Caco-2 (cell line): ENCODE measurements around the gene LRGUK. TPM values are rescaled to one million over a fixed set of nuclear protein-coding genes. Genes with fewer than 3 reads are reported as not detected.

Source experiments
- BruUV-seq: library from RNA; stranded (reverse); fragments of 400-500 nt; replicated peaks from 2 replicates; lab custom pipeline; 2021; lab: Mats Ljungman, UMichigan
- CTCF ChIA-PET: fragments of 300-600 bp; sonication (Branson Sonifier 250); formaldehyde crosslinking; loops from one replicate; lab custom pipeline; 2022; ENCODE audit warnings: antibody characterized with exemption; lab: Charles Lee
- POLR2A ChIA-PET: fragments of 300-600 bp; sonication (Branson Sonifier 250); formaldehyde crosslinking; loops from one replicate; lab custom pipeline; 2022; ENCODE audit warnings: antibody characterized with exemption; lab: Charles Lee
- DNase-seq, 2 experiments: peaks; one replicate each; pipeline versions ENCODE4 v3.0.0 to v3.0.0-alpha.2; 2020 to 2022
- H3K27me3 ChIP-seq: replicated peaks from 2 replicates; pipeline ENCODE4 v1.6.0; 2011; ENCODE audit warnings: low read length; ENCODE audit not compliant: control insufficient read depth, insufficient read depth
- H3K36me3 ChIP-seq: 2 replicates; pipeline ENCODE4 v1.5.1; 2011; ENCODE audit warnings: low read length; ENCODE audit not compliant: control insufficient read depth, insufficient read depth
- H3K4me1 ChIP-seq: fragments of 250-450 bp; sonication (Bioruptor Pico); 2 replicates; pipeline ENCODE4 v1.5.1; 2020; ENCODE audit warnings: mild to moderate bottlenecking
- H3K4me3 ChIP-seq: 2 replicates; pipeline ENCODE4 v1.5.1; 2011; ENCODE audit warnings: low read depth, mild to moderate bottlenecking, control low read depth, low read length
- H3K9me3 ChIP-seq: fragments of 250-450 bp; sonication (Bioruptor Pico); 2 replicates; pipeline ENCODE4 v1.5.1; 2020; ENCODE audit warnings: mild to moderate bottlenecking, moderate library complexity
- H3K27ac Mint-ChIP-seq: one replicate; pipeline ENCODE4 v1.8.0; 2022; ENCODE audit warnings: mixed read lengths; ENCODE audit not compliant: unreplicated experiment
- H3K27me3 Mint-ChIP-seq: one replicate; pipeline ENCODE4 v1.8.0; 2022; ENCODE audit warnings: mixed read lengths; ENCODE audit not compliant: insufficient read depth, unreplicated experiment
- H3K36me3 Mint-ChIP-seq: one replicate; pipeline ENCODE4 v1.8.0; 2022; ENCODE audit warnings: mild to moderate bottlenecking, mixed read lengths; ENCODE audit not compliant: insufficient read depth, unreplicated experiment
- H3K4me1 Mint-ChIP-seq: one replicate; pipeline ENCODE4 v1.8.0; 2022; ENCODE audit warnings: low read depth, mixed read lengths; ENCODE audit not compliant: unreplicated experiment
- H3K4me3 Mint-ChIP-seq: one replicate; pipeline ENCODE4 v1.8.0; 2022; ENCODE audit warnings: mild to moderate bottlenecking, moderate library complexity, mixed read lengths; ENCODE audit not compliant: unreplicated experiment
- H3K9me3 Mint-ChIP-seq: one replicate; pipeline ENCODE4 v1.8.0; 2022; ENCODE audit warnings: mixed read lengths; ENCODE audit not compliant: unreplicated experiment
- CTCF ChIP-seq, 2 experiments: fragments of 200-600 bp in 1 of 2; IDR thresholded peaks; 1 replicate in 1 of 2; 2 replicates in 1 of 2; pipeline versions ENCODE4 v1.5.1 to v1.8.0; 2011 to 2022; ENCODE audit warnings: antibody characterized with exemption in 1 of 2, control low read depth in 1 of 2, inconsistent platforms in 1 of 2, low read depth in 1 of 2, low read length in 1 of 2, mild to moderate bottlenecking in 1 of 2, moderate library complexity in 1 of 2; ENCODE audit not compliant: insufficient read depth in 1 of 2, severe bottlenecking in 1 of 2, unreplicated experiment in 1 of 2
- intact Hi-C: fragments of 100-400 bp; cut with micrococcal nuclease; formaldehyde crosslinking; loops from one replicate; pipeline ENCODE4 v1.10.0; 2022; ENCODE audit not compliant: unreplicated experiment
- total RNA-seq: library from RNA; stranded (reverse); gene quantifications from 2 replicates; pipeline ENCODE4 v1.2.3, GENCODE V29; 2022

The LRGUK gene
- total RNA-seq, 1 experiment from 2014 or later: 0.09 TPM

GRCh38 chr7:134155871-134156270, 28.7 kb downstream of the LRGUK start:
- no peak for TF ChIP-seq CTCF (IDR thresholded peaks at IDR 0.05; ENCODE audit: insufficient read depth in 1 of 2, low read depth in 1 of 2, low read length in 1 of 2, severe bottlenecking in 1 of 2, unreplicated experiment in 1 of 2)
- ChIA-PET POLR2A (no interaction called here), CTCF (no interaction called here)
- no peak overlapping the region for H3K4me3 ChIP-seq
- no peak for DNase-seq
- no peaks in the 10 kb centered on the region for H3K36me3 Mint-ChIP-seq
- H3K4me1 Mint-ChIP-seq: peaks cover 12% of the 10 kb centered on the region
- H3K4me1 ChIP-seq: peaks cover 5% of the 10 kb centered on the region
- H3K27me3 Mint-ChIP-seq: peaks cover 6% of the 10 kb centered on the region
- no peaks in the 10 kb centered on the region for H3K9me3 ChIP-seq
- H3K9me3 Mint-ChIP-seq: no peaks in the 10 kb centered on the region
- H3K27ac Mint-ChIP-seq: no peak overlapping the region
- no peaks in the 10 kb centered on the region for H3K36me3 ChIP-seq
- H3K27me3 ChIP-seq: no peaks in the 10 kb centered on the region; the same call in 1 of the 2 replicates
- BruUV-seq: no TSS peak
- intact Hi-C loops: no loop called here
- H3K4me3 Mint-ChIP-seq: no peak overlapping the region

GRCh38 chr7:134165252-134165651, 38.1 kb downstream of the LRGUK start:
- Histone ChIP-seq H3K4me1 (no peaks in the 10 kb centered on the region), H3K9me3 (no peaks in the 10 kb centered on the region), H3K4me3 (no peak overlapping the region), H3K36me3 (no peaks in the 10 kb centered on the region), H3K27me3 (no peaks in the 10 kb centered on the region; the same call in 1 of the 2 replicates)
- no peaks in the 10 kb centered on the region for H3K9me3 Mint-ChIP-seq
- POLR2A ChIA-PET: no interaction called here
- no peaks in the 10 kb centered on the region for H3K4me1 Mint-ChIP-seq
- no peak overlapping the region for H3K27ac Mint-ChIP-seq
- peaks cover 16% of the 10 kb centered on the region for H3K27me3 Mint-ChIP-seq
- H3K4me3 Mint-ChIP-seq: no peak overlapping the region
- no peak for DNase-seq
- H3K36me3 Mint-ChIP-seq: no peaks in the 10 kb centered on the region
- no peak for TF ChIP-seq CTCF (IDR thresholded peaks at IDR 0.05; ENCODE audit: insufficient read depth in 1 of 2, low read depth in 1 of 2, low read length in 1 of 2, severe bottlenecking in 1 of 2, unreplicated experiment in 1 of 2)
- BruUV-seq: no TSS peak
- CTCF ChIA-PET: no interaction called here
- intact Hi-C loops: no loop called here

- Histone ChIP-seq H3K36me3 (no peaks in the 10 kb centered on the region), H3K4me1 (no peaks in the 10 kb centered on the region), H3K4me3 (no peak overlapping the region), H3K27me3 (no peaks in the 10 kb centered on the region; the same call in 1 of the 2 replicates), H3K9me3 (no peaks in the 10 kb centered on the region)
- no peaks in the 10 kb centered on the region for H3K9me3 Mint-ChIP-seq
- peaks cover 18% of the 10 kb centered on the region for H3K27me3 Mint-ChIP-seq
- ChIA-PET POLR2A (no interaction called here), CTCF (no interaction called here)
- DNase-seq: no peak
- no peaks in the 10 kb centered on the region for H3K4me1 Mint-ChIP-seq
- no peak overlapping the region for H3K4me3 Mint-ChIP-seq
- H3K27ac Mint-ChIP-seq: no peak overlapping the region
- no TSS peak for BruUV-seq
- intact Hi-C loops: no loop called here
- H3K36me3 Mint-ChIP-seq: no peaks in the 10 kb centered on the region
- no peak for TF ChIP-seq CTCF (IDR thresholded peaks at IDR 0.05; ENCODE audit: insufficient read depth in 1 of 2, low read depth in 1 of 2, low read length in 1 of 2, severe bottlenecking in 1 of 2, unreplicated experiment in 1 of 2)
Observed at GRCh38 chr7:134167250-134167649, 40.1 kb downstream of the LRGUK start.
